GM18517 (cell line): ENCODE data around the gene PHAF1.

Experiments
- ATAC-seq: cut with Tn5 transposase; IDR thresholded peaks from one replicate; pipeline ENCODE4 v1.9.1; 2021; ENCODE audit warnings: mild to moderate bottlenecking, moderate library complexity; ENCODE audit not compliant: unreplicated experiment

The PHAF1 gene

GRCh38 chr16:67146523-67147357, 37.0 kb downstream of the PHAF1 start:
- ATAC-seq = no peak

GRCh38 chr16:67147437-67148140, 37.8 kb downstream of the PHAF1 start:
- ATAC-seq = no peak

GRCh38 chr16:67148221-67148620, 38.5 kb downstream of the PHAF1 start:
- no peak for ATAC-seq

GRCh38 chr16:67148656-67149275, 39.0 kb downstream of the PHAF1 start:
- ATAC-seq = no peak

- ATAC-seq = no peak
Measured at GRCh38 chr16:67149276-67150046, 39.7 kb downstream of the PHAF1 start.

- peak; percentile 28 for ATAC-seq
Measured at GRCh38 chr16:67150047-67150832, 40.5 kb downstream of the PHAF1 start.

- peak; percentile 44 for ATAC-seq
Measured at GRCh38 chr16:67150833-67151396, 41.2 kb downstream of the PHAF1 start, which contains the start of gene B3GNT9. Gene B3GNT9, minus strand, starts transcription at chr16:67150998. Its CDS starts 513 bp downstream, at chr16:67150485.

GRCh38 chr16:67151431-67152097, 41.8 kb downstream of the PHAF1 start:
- no peak for ATAC-seq

- no peak for ATAC-seq
Measured at GRCh38 chr16:67154578-67155294, 45.0 kb downstream of the PHAF1 start.

GRCh38 chr16:67155295-67156142, 45.8 kb downstream of the PHAF1 start:
- no peak for ATAC-seq

- ATAC-seq = no peak
Measured at GRCh38 chr16:67156143-67156844, 46.6 kb downstream of the PHAF1 start.

GRCh38 chr16:67157106-67157748, 47.5 kb downstream of the PHAF1 start:
- no peak for ATAC-seq

- ATAC-seq = no peak
Measured at GRCh38 chr16:67157892-67158635, 48.3 kb downstream of the PHAF1 start.

GRCh38 chr16:67158637-67159600, 49.2 kb downstream of the PHAF1 start:
- peak; percentile 40 for ATAC-seq

GRCh38 chr16:67161595-67162058, 51.9 kb downstream of the PHAF1 start:
- ATAC-seq = no peak
